Measurements from ENCODE around the gene SLC13A5. TPM values are rescaled to one million over a fixed set of nuclear protein-coding genes. Genes with fewer than 3 reads are reported as not detected.

The SLC13A5 gene
- total RNA-seq, 1 donor from 2014 or later: not detected

GRCh38 chr17:6699997-6700947, 12.9 kb downstream of the SLC13A5 start:
- no peaks in the 10 kb centered on the region for H3F3A ChIP-seq (ENCODE audit: low read depth)
- no peak overlapping the region for H3K4me3 ChIP-seq
- DNase-seq (ENCODE audit: low spot score): no peak
- no peak overlapping the region for H3K4me2 ChIP-seq
- no peak overlapping the region for H3K27ac ChIP-seq
- no peaks in the 10 kb centered on the region for H3K36me3 ChIP-seq
- H3K9me3 ChIP-seq (ENCODE audit: low read depth): no peaks in the 10 kb centered on the region
- H3K27me3 ChIP-seq: no peaks in the 10 kb centered on the region
- Mint-ChIP-seq H3K4me1 (no peaks in the 10 kb centered on the region), H3K27ac (peak overlapping the region; percentile 74), H3K9me3 (no peaks in the 10 kb centered on the region), H3K36me3 (no peaks in the 10 kb centered on the region), H3K4me3 (no peak overlapping the region), H3K27me3 (ENCODE audit: insufficient read depth, low read depth) (peaks cover 11% of the 10 kb centered on the region)
- H3K79me2 ChIP-seq (ENCODE audit: low read depth): no peaks in the 10 kb centered on the region
- H4K20me1 ChIP-seq (ENCODE audit: low read depth): no peaks in the 10 kb centered on the region
- peak overlapping the region; percentile 65 for H2AFZ ChIP-seq (replicated peaks)
- no peak overlapping the region for H3K9ac ChIP-seq
- no peaks in the 10 kb centered on the region for H3K4me1 ChIP-seq
- TF ChIP-seq, protein P1, sequence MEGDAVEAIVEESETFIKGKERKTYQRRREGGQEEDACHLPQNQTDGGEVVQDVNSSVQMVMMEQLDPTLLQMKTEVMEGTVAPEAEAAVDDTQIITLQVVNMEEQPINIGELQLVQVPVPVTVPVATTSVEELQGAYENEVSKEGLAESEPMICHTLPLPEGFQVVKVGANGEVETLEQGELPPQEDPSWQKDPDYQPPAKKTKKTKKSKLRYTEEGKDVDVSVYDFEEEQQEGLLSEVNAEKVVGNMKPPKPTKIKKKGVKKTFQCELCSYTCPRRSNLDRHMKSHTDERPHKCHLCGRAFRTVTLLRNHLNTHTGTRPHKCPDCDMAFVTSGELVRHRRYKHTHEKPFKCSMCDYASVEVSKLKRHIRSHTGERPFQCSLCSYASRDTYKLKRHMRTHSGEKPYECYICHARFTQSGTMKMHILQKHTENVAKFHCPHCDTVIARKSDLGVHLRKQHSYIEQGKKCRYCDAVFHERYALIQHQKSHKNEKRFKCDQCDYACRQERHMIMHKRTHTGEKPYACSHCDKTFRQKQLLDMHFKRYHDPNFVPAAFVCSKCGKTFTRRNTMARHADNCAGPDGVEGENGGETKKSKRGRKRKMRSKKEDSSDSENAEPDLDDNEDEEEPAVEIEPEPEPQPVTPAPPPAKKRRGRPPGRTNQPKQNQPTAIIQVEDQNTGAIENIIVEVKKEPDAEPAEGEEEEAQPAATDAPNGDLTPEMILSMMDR (IDR thresholded peaks at IDR 0.05): no peak
- TF ChIP-seq EZH2 (IDR thresholded peaks at IDR 0.05): no peak
- TF ChIP-seq EZH2phosphoT487 (IDR thresholded peaks at IDR 0.05): no peak

DNA sequence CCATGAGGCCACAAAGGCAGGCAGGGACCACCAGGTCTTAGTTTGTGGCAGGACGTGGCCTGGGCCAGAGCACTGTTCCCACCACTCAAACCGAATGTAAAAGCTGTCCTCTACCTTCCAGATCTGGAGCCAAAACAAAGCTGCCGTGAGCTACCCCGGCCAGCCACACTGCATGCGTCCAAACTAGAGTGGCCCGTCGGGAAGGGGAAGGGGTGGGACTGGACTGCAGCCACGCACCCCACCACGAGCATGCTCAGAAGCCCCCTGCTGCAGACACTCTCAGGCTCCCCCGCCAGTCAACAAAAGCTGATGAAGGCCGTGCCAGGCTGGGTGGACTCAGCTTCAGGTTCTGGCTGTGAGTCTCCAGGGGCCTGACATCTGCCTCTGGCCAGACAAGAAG, 15.2 kb downstream of the SLC13A5 start:
- no peak overlapping the region for H3K27ac ChIP-seq
- H3K9ac ChIP-seq: no peak overlapping the region
- H3K4me3 Mint-ChIP-seq: no peak overlapping the region
- no peaks in the 10 kb centered on the region for H4K20me1 ChIP-seq (ENCODE audit: low read depth)
- no peaks in the 10 kb centered on the region for H3K4me1 ChIP-seq
- no peaks in the 10 kb centered on the region for H3K9me3 ChIP-seq (ENCODE audit: low read depth)
- H3K4me1 Mint-ChIP-seq: no peaks in the 10 kb centered on the region
- peaks cover 4% of the 10 kb centered on the region for H3K27me3 Mint-ChIP-seq (ENCODE audit: insufficient read depth, low read depth)
- no peak overlapping the region for H3K4me3 ChIP-seq
- no peak overlapping the region for H2AFZ ChIP-seq (replicated peaks)
- H3K4me2 ChIP-seq: no peak overlapping the region
- H3K27me3 ChIP-seq: peaks cover 5% of the 10 kb centered on the region
- no peaks in the 10 kb centered on the region for H3K9me3 Mint-ChIP-seq
- no peak overlapping the region for H3K27ac Mint-ChIP-seq
- TF ChIP-seq EZH2 (IDR thresholded peaks at IDR 0.05) (no peak), EZH2phosphoT487 (IDR thresholded peaks at IDR 0.05) (no peak)
- TF ChIP-seq, protein P1 (IDR thresholded peaks at IDR 0.05): no peak
- DNase-seq (ENCODE audit: low spot score): no peak
- no peaks in the 10 kb centered on the region for H3K36me3 ChIP-seq
- no peaks in the 10 kb centered on the region for H3K36me3 Mint-ChIP-seq
- no peaks in the 10 kb centered on the region for H3K79me2 ChIP-seq (ENCODE audit: low read depth)
- no peaks in the 10 kb centered on the region for H3F3A ChIP-seq (ENCODE audit: low read depth)

GRCh38 chr17:6696906-6697305, 16.3 kb downstream of the SLC13A5 start:
- no peaks in the 10 kb centered on the region for H3K79me2 ChIP-seq (ENCODE audit: low read depth)
- H3K4me1 ChIP-seq: no peaks in the 10 kb centered on the region
- no peaks in the 10 kb centered on the region for H3F3A ChIP-seq (ENCODE audit: low read depth)
- H3K27ac ChIP-seq: no peak overlapping the region
- H3K9me3 ChIP-seq (ENCODE audit: low read depth): no peaks in the 10 kb centered on the region
- H4K20me1 ChIP-seq (ENCODE audit: low read depth): no peaks in the 10 kb centered on the region
- H3K4me2 ChIP-seq: no peak overlapping the region
- no peak overlapping the region for H3K4me3 Mint-ChIP-seq
- no peaks in the 10 kb centered on the region for H3K36me3 Mint-ChIP-seq
- no peaks in the 10 kb centered on the region for H3K36me3 ChIP-seq
- H2AFZ ChIP-seq (replicated peaks): no peak overlapping the region
- TF ChIP-seq EZH2 (IDR thresholded peaks at IDR 0.05) (no peak), EZH2phosphoT487 (IDR thresholded peaks at IDR 0.05) (no peak)
- TF ChIP-seq, protein P1 (IDR thresholded peaks at IDR 0.05): no peak
- no peaks in the 10 kb centered on the region for H3K4me1 Mint-ChIP-seq
- no peak overlapping the region for H3K27ac Mint-ChIP-seq
- no peak for DNase-seq (ENCODE audit: low spot score)
- H3K4me3 ChIP-seq: no peak overlapping the region
- H3K9me3 Mint-ChIP-seq: no peaks in the 10 kb centered on the region
- peaks cover 4% of the 10 kb centered on the region for H3K27me3 Mint-ChIP-seq (ENCODE audit: insufficient read depth, low read depth)
- H3K27me3 ChIP-seq: peaks cover 5% of the 10 kb centered on the region
- H3K9ac ChIP-seq: no peak overlapping the region
